ENCODE results near the gene DDI1.
A peak's percentile ranks its signal among the peaks of the same experiment; 100 is the strongest.
"Not testable (repeated sequence)": the region's sequence is repeated elsewhere in the genome, so short reads cannot be mapped to it uniquely, and the experiment has no call there.

Gene DDI1

GRCh38 chr11:104033561-104033960, 2.9 kb upstream of the DDI1 start:
- no peak for TF ChIP-seq CTCF (conservative IDR thresholded peaks at IDR 0.05; ENCODE audit: low read depth, low read length)
- H3K4me3 ChIP-seq (ENCODE audit: low read depth, low read length) = no peak overlapping the region

GRCh38 chr11:104036995-104037394, 555 bp downstream of the DDI1 start:
- TF ChIP-seq CTCF (conservative IDR thresholded peaks at IDR 0.05; ENCODE audit: low read depth, low read length) = no peak
- H3K4me3 ChIP-seq (ENCODE audit: low read depth, low read length) = no peak overlapping the region
- no peak for DNase-seq (ENCODE audit: low read depth)

More at GRCh38 chr11:104033561-104033960, 2.9 kb upstream of the DDI1 start:
- DNase-seq (ENCODE audit: low read depth) = peak; percentile 70

GRCh38 chr11:104041792-104042191, 5.4 kb downstream of the DDI1 start:
- no peak for TF ChIP-seq CTCF (conservative IDR thresholded peaks at IDR 0.05; ENCODE audit: low read depth, low read length)
- no peak for DNase-seq (ENCODE audit: low read depth)
- no peak overlapping the region for H3K4me3 ChIP-seq (ENCODE audit: low read depth, low read length)

- no peak overlapping the region for H3K4me3 ChIP-seq (ENCODE audit: low read depth, low read length)
- TF ChIP-seq CTCF (conservative IDR thresholded peaks at IDR 0.05; ENCODE audit: low read depth, low read length) = no peak
- DNase-seq (ENCODE audit: low read depth) = peak; percentile 42
Measured at GRCh38 chr11:104043142-104043541, 6.7 kb downstream of the DDI1 start.

GRCh38 chr11:104043678-104044239, 7.3 kb downstream of the DDI1 start:
- no peak for TF ChIP-seq CTCF (conservative IDR thresholded peaks at IDR 0.05; ENCODE audit: low read depth, low read length)
- no peak overlapping the region for H3K4me3 ChIP-seq (ENCODE audit: low read depth, low read length)
- peak; percentile 87 for DNase-seq (ENCODE audit: low read depth)

- DNase-seq (ENCODE audit: low read depth) = no peak
- TF ChIP-seq CTCF (conservative IDR thresholded peaks at IDR 0.05; ENCODE audit: low read depth, low read length) = no peak
- no peak overlapping the region for H3K4me3 ChIP-seq (ENCODE audit: low read depth, low read length)
Measured at GRCh38 chr11:104046331-104046730, 9.9 kb downstream of the DDI1 start.

- DNase-seq (ENCODE audit: low read depth); H3K4me3 ChIP-seq (ENCODE audit: low read depth, low read length): not testable (repeated sequence)
Measured at GRCh38 chr11:104046858-104047257, 10.4 kb downstream of the DDI1 start.

Measured in choroid plexus epithelial cell (primary cell).